MCF 10A (cell line): ENCODE data around the gene NPC1. TPM values are rescaled to one million over a fixed set of nuclear protein-coding genes. Genes with fewer than 3 reads are reported as not detected.
A peak's percentile ranks its signal among the peaks of the same experiment; 100 is the strongest.

Experiments used
- BruUV-seq: library from RNA; stranded (reverse); fragments of 400-500 nt; replicated peaks from 2 replicates; lab custom pipeline; 2021; lab: Mats Ljungman, UMichigan
- CTCF ChIA-PET: fragments of 300-600 bp; sonication (Branson Sonifier 250); formaldehyde crosslinking; extraction: SDS; loops from one replicate; lab custom pipeline; 2021; ENCODE audit warnings: antibody characterized with exemption, inconsistent platforms; lab: Yijun Ruan, JAX
- POLR2A ChIA-PET: fragments of 300-600, 350-650 bp; sonication (Branson Sonifier 250); formaldehyde crosslinking; extraction: SDS; loops from one replicate; lab custom pipeline; 2020; ENCODE audit warnings: antibody characterized with exemption, inconsistent platforms; lab: Yijun Ruan, JAX
- DNase-seq: peaks from one replicate; pipeline ENCODE4 v3.0.0-alpha.2; 2018; ENCODE audit not compliant: unreplicated experiment
- H3K27ac Mint-ChIP-seq: one replicate; pipeline ENCODE4 v1.8.0; 2022; ENCODE audit warnings: mild to moderate bottlenecking, low read depth, mixed read lengths; ENCODE audit not compliant: unreplicated experiment
- H3K27me3 Mint-ChIP-seq: one replicate; pipeline ENCODE4 v1.8.0; 2022; ENCODE audit warnings: mixed read lengths; ENCODE audit not compliant: insufficient read depth, unreplicated experiment
- H3K36me3 Mint-ChIP-seq: one replicate; pipeline ENCODE4 v1.8.0; 2022; ENCODE audit warnings: mild to moderate bottlenecking, moderate library complexity, mixed read lengths; ENCODE audit not compliant: insufficient read depth, unreplicated experiment
- H3K4me1 Mint-ChIP-seq: one replicate; pipeline ENCODE4 v1.8.0; 2022; ENCODE audit warnings: mixed read lengths; ENCODE audit not compliant: insufficient read depth, unreplicated experiment
- H3K4me3 Mint-ChIP-seq: one replicate; pipeline ENCODE4 v1.8.0; 2022; ENCODE audit warnings: mild to moderate bottlenecking, moderate library complexity, mixed read lengths; ENCODE audit not compliant: unreplicated experiment
- H3K9me3 Mint-ChIP-seq: one replicate; pipeline ENCODE4 v1.8.0; 2022; ENCODE audit warnings: mixed read lengths; ENCODE audit not compliant: unreplicated experiment
- intact Hi-C: fragments of 100-400 bp; cut with micrococcal nuclease; formaldehyde crosslinking; loops from 2 replicates; pipeline ENCODE4 v1.14.1; 2022
- total RNA-seq: library from RNA; stranded (reverse); gene quantifications from 2 replicates; pipeline ENCODE4 v1.2.3, GENCODE V29; 2022
- TF ChIP-seq, protein P1 (sequence below): fragments of 200-600 bp; IDR thresholded peaks from one replicate; pipeline ENCODE4 v1.8.0; 2022; ENCODE audit warnings: antibody characterized with exemption, mild to moderate bottlenecking; ENCODE audit not compliant: unreplicated experiment

NPC1 gene
- total RNA-seq, 1 experiment from 2014 or later = 60.4 TPM

DNA sequence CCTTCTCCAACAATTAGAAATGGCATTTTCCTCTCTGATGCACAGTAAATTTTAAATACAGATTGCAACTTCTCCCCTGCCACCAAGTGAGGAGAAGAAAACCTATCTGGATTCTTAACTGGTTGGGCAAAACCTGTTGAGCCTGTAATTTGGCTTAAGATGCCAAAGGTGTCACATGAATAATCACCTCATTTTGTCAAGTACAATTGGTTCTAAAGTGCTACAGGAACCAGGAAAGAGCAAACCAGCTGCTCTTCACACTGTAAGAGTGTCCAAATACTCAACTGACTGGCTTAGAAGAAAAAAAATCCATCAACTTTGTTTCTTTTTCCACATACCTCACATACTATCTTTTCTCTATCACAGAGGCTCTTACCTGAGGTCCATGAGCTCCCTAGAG, 35.4 kb downstream of the NPC1 start:
- TF ChIP-seq, protein P1, sequence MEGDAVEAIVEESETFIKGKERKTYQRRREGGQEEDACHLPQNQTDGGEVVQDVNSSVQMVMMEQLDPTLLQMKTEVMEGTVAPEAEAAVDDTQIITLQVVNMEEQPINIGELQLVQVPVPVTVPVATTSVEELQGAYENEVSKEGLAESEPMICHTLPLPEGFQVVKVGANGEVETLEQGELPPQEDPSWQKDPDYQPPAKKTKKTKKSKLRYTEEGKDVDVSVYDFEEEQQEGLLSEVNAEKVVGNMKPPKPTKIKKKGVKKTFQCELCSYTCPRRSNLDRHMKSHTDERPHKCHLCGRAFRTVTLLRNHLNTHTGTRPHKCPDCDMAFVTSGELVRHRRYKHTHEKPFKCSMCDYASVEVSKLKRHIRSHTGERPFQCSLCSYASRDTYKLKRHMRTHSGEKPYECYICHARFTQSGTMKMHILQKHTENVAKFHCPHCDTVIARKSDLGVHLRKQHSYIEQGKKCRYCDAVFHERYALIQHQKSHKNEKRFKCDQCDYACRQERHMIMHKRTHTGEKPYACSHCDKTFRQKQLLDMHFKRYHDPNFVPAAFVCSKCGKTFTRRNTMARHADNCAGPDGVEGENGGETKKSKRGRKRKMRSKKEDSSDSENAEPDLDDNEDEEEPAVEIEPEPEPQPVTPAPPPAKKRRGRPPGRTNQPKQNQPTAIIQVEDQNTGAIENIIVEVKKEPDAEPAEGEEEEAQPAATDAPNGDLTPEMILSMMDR = no peak
- DNase-seq = no peak
- no peak overlapping the region for H3K4me3 Mint-ChIP-seq
- no peaks in the 10 kb centered on the region for H3K9me3 Mint-ChIP-seq
- POLR2A ChIA-PET = interaction anchor here (0.9 kb wide), 1 partner anchor 15 kb away, joined by 3 read pairs; no protein-coding TSS in a partner anchor
- no peak overlapping the region for H3K27ac Mint-ChIP-seq
- intact Hi-C loops = no loop called here
- no peaks in the 10 kb centered on the region for H3K27me3 Mint-ChIP-seq
- peaks cover 82% of the 10 kb centered on the region for H3K36me3 Mint-ChIP-seq
- no TSS peak for BruUV-seq
- CTCF ChIA-PET = interaction anchor here (0.8 kb wide), 1 partner anchor 15 kb away, joined by 3 read pairs; no protein-coding TSS in a partner anchor
- H3K4me1 Mint-ChIP-seq = peaks cover 12% of the 10 kb centered on the region

GRCh38 chr18:23548719-23549118, 37.6 kb downstream of the NPC1 start:
- H3K36me3 Mint-ChIP-seq = peaks cover 72% of the 10 kb centered on the region
- intact Hi-C loops = loop anchor here (5.0 kb wide), 1 partner anchor 39 kb away; the partner anchor contains the start of gene NPC1
- H3K9me3 Mint-ChIP-seq = no peaks in the 10 kb centered on the region

GRCh38 chr18:23548275-23548674, 38.0 kb downstream of the NPC1 start:
- ChIA-PET POLR2A (interaction anchor here (1.1 to 1.6 kb wide), 6 partner anchors 17 to 40 kb away, joined by 3 to 5 read pairs (median 4); no protein-coding TSS in a partner anchor), CTCF (interaction anchor here (0.8 to 2.3 kb wide), 2 partner anchors 32 to 265 kb away, joined by 3 to 10 read pairs; no protein-coding TSS in a partner anchor)
- no TSS peak for BruUV-seq
- H3K36me3 Mint-ChIP-seq = peaks cover 72% of the 10 kb centered on the region
- TF ChIP-seq, protein P1 = no peak
- no peaks in the 10 kb centered on the region for H3K27me3 Mint-ChIP-seq
- intact Hi-C loops = loop anchor here (5.0 kb wide), 1 partner anchor 39 kb away; the partner anchor contains the start of gene NPC1
- no peaks in the 10 kb centered on the region for H3K9me3 Mint-ChIP-seq
- peak overlapping the region; percentile 74 for H3K27ac Mint-ChIP-seq
- peaks cover 12% of the 10 kb centered on the region for H3K4me1 Mint-ChIP-seq
- no peak for DNase-seq
- no peak overlapping the region for H3K4me3 Mint-ChIP-seq

More at GRCh38 chr18:23548719-23549118, 37.6 kb downstream of the NPC1 start:
- Mint-ChIP-seq H3K4me1 (peaks cover 12% of the 10 kb centered on the region), H3K4me3 (no peak overlapping the region), H3K27me3 (no peaks in the 10 kb centered on the region), H3K27ac (peak overlapping the region; percentile 74)
- BruUV-seq = no TSS peak
- POLR2A ChIA-PET = interaction anchor here (0.7 to 1.6 kb wide), 2 partner anchors 21 to 32 kb away, joined by 3 read pairs; no protein-coding TSS in a partner anchor
- no peak for DNase-seq
- CTCF ChIA-PET = no interaction called here
- TF ChIP-seq, protein P1 = no peak

GRCh38 chr18:23547846-23548245, 38.5 kb downstream of the NPC1 start:
- no peak overlapping the region for H3K4me3 Mint-ChIP-seq
- peaks cover 12% of the 10 kb centered on the region for H3K4me1 Mint-ChIP-seq
- POLR2A ChIA-PET = interaction anchor here (1.1 to 1.6 kb wide), 6 partner anchors 17 to 40 kb away, joined by 3 to 5 read pairs (median 4); no protein-coding TSS in a partner anchor
- DNase-seq = peak; percentile 70
- CTCF ChIA-PET = interaction anchor here (0.8 to 2.3 kb wide), 2 partner anchors 32 to 265 kb away, joined by 3 to 10 read pairs; no protein-coding TSS in a partner anchor
- H3K27me3 Mint-ChIP-seq = no peaks in the 10 kb centered on the region
- BruUV-seq = no TSS peak
- H3K36me3 Mint-ChIP-seq = peaks cover 72% of the 10 kb centered on the region
- no peaks in the 10 kb centered on the region for H3K9me3 Mint-ChIP-seq
- H3K27ac Mint-ChIP-seq = peak overlapping the region; percentile 74
- TF ChIP-seq, protein P1 = no peak
- intact Hi-C loops = loop anchor here (5.0 kb wide), 1 partner anchor 39 kb away; the partner anchor contains the start of gene NPC1
